GM19193 (cell line): ENCODE measurements around the gene ZC3H4.

Experiments used
- POLR2A ChIP-seq: IDR thresholded peaks from 4 replicates; pipeline ENCODE4 v1.6.1; 2011; ENCODE audit not compliant: insufficient read depth, insufficient read length; ENCODE audit errors: extremely low read depth

Gene ZC3H4

DNA sequence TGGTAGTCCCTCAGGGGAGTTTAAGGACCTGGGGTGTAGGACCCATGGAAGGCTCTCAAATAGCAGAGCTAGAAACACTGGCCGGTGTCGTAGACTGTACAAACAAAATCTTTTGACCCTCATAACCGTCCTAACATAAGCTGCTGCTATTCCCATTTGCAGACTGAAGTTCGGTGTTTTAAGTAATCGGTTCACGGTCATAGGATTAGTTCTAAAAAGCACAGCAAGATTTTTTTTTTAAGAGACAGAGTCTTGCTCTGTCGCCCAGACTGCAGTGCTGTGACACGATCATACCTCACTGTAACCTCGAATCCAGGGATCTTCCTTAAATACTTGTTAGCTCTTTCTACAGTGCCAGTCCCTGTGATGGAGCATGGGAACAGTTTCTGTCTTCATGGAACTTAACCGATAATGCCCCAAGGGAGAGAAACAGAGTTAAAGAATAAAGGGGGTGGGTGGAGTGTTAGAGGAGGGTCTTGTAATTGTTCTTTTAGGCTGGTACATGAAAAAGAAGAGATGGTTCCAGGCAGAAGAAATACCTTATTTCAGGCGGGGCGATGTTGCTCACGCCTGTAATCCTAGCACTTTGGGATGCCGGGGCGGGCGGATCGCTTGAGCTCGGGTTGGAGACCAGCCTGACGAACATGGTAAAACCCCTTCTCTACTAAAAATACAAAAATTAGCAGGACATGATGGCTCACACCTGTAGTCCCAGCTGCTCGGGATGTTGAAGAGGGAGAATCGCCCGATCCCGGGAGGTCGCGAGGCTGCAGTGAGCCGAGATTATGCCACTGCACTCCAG is 475 bp upstream of the ZC3H4 start:
- no peak for TF ChIP-seq POLR2A

GRCh38 chr19:47112166-47112996 is 1.2 kb downstream of the ZC3H4 start:
- peak; percentile 83 for TF ChIP-seq POLR2A

GRCh38 chr19:47111682-47112165 is 1.9 kb downstream of the ZC3H4 start:
- no peak for TF ChIP-seq POLR2A

DNA sequence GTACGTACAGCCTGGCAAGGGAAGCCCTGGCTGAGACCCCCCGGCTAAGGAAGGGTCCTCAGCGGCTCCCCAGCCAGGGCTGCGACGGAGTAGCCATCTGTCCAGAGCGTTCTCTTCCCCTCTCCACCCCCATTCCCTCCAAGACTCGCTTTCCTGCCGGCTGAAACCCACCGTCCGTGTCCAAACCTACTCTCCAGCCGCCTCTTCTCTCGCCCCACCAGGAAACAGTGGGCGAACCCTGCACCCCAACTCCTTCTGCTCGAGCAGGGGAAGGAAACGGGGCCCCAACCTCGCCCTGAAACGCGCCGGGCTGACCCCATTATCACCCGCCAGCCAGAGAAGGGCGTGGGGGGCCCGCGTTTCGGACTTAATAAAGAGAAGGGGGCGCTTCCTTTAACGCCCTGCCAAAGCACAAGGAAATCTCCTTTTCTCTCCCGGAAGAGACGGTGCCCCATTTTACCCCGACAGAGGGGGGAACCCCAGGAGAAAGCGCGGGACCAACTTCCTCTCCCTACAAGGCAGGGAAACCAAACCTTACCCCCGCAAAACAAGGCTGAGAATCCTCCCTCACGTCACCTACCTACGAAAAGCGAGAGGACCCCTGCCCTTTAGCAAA is 2.5 kb downstream of the ZC3H4 start:
- TF ChIP-seq POLR2A, result peak; percentile 50

DNA sequence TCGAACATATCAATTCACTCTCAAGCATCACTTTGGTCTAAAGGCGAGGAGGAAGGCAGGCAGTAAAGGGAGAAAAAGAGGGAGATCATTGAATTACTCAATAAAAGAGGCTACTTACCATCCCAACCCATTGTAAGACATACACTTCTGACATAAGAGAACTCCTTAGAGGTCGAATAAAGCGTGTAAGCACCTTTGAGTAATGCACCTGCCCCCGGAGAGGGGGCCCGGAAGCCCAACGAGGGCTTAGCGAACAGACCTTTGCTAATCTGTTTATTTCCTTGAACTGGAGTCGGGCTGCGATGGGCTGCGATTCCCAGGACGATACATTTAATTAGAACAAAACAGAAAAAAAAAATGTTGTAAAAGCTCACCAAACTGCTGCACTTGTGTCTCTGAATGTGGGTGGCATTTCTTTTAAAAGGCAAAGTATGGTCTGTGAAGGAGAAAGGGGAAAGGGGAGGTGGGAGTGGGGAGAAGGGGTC is 3.0 kb downstream of the ZC3H4 start:
- no peak for TF ChIP-seq POLR2A

DNA sequence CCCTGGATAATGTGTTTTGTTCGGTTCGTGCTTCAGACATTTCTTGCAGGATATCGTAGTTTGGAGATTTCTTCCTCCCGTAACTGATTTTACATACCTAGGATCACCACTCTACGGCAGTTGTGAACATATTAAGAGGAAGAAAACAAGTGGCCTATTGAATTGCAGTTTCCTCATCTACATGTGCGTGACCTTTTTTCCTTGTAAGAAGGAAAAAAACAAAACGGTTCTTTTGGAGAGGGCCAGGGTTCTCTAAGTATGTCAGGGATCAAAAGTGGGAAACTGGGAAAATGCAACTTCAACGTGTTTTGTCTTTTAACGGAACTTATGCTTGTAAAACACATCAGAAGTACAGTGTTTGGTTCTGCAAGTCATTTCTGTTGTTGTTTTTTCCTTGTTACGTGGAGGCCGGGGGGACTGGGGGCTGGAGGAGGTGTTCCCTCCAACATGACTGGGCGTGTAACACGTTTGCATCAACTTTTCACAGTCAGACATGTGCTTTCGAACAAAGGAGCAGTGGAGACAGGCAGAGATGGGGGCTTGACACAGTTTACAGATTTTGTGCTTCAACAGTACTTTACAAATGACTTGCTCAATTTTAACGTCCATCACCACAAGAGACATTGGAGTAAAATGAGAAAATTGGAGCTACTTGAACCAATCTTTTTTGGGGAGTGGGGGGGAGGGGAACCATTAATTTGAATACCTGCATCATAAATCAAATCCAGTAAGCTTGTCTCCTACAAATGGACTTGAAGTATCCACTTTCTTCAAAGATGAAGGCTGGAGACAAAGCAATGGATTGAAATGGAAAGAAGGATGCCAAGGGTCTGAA is 3.8 kb downstream of the ZC3H4 start:
- TF ChIP-seq POLR2A, result peak; percentile 52

GRCh38 chr19:47109177-47109540 is 4.4 kb downstream of the ZC3H4 start:
- TF ChIP-seq POLR2A, result no peak

DNA sequence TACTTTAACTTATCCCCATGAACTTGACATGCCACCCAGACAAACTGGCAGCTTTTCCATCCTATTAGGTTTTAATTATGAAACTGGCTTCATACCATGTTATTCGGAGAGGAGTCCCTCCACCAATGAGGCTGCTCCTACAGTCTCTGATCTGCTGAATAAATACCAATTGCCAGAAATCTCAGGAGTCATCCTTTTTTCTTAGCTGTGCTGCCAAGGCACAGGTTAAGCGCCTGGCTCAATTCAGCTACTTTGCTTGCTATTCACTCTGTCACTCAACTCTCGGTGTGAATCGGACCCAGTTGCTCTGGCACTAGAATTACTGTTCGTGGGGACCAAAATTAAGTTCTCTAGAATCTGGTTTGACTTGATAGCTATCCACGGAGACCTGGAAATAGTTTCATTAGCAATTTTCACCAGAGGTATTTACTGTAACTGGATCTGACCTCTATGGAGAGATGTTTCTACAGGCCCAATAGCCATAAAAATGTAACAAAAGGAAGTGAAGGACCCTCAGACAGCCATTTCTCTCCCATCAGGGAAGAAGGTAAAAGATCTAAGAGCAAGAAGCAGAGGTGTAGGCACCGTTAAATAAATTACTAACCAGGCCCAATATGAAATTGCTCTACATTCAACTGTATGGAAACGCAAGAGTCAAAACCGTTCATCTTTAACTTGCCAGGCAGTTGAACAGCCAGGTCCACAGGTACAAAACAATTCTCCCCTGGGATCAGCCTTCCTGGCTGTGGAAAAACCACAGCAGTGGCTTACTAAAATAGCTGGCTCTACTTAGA is 5.4 kb downstream of the ZC3H4 start:
- TF ChIP-seq POLR2A, result no peak

DNA sequence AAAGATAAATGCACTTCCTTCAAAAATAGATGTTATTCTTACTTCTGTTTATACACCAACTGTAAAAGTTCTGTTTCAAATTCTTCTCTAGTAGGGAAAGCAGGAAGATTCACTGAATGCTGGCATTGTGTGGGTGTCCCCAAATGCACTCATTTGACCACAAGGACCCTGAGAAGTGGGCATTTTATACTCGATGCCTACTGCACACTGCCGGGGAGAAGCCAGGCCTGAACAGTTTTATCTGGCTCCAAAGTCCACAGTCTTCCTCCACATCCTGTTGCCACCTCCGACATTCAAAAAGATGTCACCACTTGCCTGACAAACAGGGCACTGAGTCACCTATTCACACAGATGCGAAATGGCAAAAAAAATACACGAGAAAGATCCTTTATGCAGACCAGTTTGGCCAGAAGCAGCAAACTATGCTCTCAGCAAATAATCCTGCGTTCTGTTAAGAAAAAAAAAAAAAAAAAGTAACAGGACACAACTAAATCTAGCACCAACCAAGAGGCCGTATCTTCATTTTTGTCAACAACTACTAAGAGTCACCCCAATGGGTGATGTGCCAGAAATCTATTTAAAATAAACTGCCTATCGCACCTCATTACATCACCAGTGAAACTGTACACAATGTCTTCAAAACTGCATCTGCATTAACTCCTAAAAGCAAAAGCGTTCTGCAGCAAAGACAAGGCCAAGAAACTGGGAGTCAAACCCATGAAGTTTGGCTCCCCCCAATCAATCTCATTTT is 6.2 kb downstream of the ZC3H4 start:
- no peak for TF ChIP-seq POLR2A

GRCh38 chr19:47106821-47107201 is 6.8 kb downstream of the ZC3H4 start:
- no peak for TF ChIP-seq POLR2A

DNA sequence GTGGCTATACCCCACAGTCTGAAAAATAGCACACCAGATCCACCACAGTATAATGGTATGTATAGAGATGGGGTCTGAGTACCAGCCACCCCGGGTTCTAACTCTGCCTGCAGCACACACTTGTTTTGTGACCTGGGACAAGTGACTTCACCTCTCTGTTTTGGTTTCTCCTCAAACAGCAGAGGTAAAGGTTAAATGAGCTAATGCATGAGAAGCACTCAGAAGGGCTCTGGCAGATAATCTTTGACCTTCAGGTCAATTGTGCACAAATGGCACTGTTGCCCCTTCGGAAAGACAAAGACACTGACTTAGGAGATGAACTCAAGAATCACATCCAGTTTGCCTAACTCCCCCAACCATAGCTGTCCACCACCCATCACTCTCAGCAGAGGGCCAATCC is 7.7 kb downstream of the ZC3H4 start:
- TF ChIP-seq POLR2A, result no peak

- no peak for TF ChIP-seq POLR2A
Observed at GRCh38 chr19:47104680-47105079, 8.9 kb downstream of the ZC3H4 start.
